ENCODE data around the gene TRIM31.

- TF ChIP-seq CTCF (IDR thresholded peaks at IDR 0.05) (no peak), CEBPB (IDR thresholded peaks at IDR 0.05) (no peak), JUN (IDR thresholded peaks at IDR 0.05) (no peak), MAX (IDR thresholded peaks at IDR 0.05) (no peak)
These were observed 38.7 kb upstream of the TRIM31 start for GRCh38 chr6:30151580-30151979.
